ENCODE data around the gene APOL6.
A peak's percentile ranks its signal among the peaks of the same experiment; 100 is the strongest.
"Not testable (repeated sequence)": the region's sequence is repeated elsewhere in the genome, so short reads cannot be mapped to it uniquely, and the experiment has no call there.

APOL6 gene

DNA sequence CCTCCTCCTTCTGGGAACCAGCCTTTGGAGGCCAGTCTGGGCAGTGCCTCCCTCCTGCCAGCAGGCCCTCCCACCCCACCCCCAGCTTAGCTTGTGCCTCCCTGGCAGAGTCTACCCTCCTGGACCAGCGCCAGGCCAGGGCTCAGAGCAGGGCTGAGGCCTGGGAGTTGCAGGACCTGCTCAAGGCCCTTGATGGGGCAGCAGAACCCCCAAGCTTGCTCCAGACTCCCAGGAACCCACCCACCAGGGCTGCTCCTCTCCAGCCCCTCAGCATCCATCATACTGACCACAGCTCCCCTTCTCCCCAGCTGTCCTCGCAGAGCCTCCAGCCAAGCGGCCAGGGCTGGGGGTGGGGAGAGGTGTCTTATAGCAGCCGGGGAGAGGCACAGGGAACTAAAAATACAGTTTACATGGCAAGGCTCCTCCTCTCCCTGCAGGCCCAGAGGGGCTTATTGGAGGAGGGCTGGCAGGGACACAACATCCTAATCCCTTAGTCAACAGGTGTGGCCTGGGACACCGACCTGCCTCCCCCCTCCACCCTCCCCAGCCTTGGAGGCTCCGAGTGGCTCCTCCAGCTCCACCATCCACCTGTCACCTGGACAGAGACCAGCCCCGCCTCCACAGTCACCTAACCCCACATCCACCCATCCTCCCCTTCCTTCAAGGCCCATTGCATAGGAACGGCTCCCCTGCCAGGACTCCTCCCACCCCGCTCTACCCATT lies 25.9 kb upstream of the APOL6 start:
- TF ChIP-seq, protein P1, sequence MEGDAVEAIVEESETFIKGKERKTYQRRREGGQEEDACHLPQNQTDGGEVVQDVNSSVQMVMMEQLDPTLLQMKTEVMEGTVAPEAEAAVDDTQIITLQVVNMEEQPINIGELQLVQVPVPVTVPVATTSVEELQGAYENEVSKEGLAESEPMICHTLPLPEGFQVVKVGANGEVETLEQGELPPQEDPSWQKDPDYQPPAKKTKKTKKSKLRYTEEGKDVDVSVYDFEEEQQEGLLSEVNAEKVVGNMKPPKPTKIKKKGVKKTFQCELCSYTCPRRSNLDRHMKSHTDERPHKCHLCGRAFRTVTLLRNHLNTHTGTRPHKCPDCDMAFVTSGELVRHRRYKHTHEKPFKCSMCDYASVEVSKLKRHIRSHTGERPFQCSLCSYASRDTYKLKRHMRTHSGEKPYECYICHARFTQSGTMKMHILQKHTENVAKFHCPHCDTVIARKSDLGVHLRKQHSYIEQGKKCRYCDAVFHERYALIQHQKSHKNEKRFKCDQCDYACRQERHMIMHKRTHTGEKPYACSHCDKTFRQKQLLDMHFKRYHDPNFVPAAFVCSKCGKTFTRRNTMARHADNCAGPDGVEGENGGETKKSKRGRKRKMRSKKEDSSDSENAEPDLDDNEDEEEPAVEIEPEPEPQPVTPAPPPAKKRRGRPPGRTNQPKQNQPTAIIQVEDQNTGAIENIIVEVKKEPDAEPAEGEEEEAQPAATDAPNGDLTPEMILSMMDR (IDR thresholded peaks at IDR 0.05; ENCODE audit: insufficient read depth, low read depth, low read length, missing control alignments), result no peak
- DNase-seq (ENCODE audit: low read depth), result no peak
- no peak overlapping the region for H3K4me3 ChIP-seq (ENCODE audit: low read length)

DNA sequence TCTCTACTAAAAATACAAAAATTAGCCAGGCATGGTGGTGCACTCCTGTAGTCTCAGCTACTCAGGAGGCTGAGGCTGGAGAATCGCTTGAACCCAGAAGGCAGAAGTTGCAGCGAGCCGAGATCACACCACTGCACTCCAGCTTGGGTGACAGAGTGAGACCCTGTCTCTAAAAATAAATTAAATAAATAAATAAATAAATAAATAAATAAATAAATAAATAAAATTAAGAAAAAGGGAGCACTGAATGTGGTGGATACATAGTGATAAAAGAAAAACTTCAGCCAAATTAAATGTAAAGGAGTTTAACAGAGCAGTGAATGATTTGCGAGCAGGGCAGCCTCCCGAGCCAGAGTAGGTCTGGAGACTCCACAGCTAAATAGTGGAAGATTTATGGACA lies 24.4 kb upstream of the APOL6 start:
- H3K4me3 ChIP-seq (ENCODE audit: low read length); DNase-seq (ENCODE audit: low read depth): not testable (repeated sequence)

DNA sequence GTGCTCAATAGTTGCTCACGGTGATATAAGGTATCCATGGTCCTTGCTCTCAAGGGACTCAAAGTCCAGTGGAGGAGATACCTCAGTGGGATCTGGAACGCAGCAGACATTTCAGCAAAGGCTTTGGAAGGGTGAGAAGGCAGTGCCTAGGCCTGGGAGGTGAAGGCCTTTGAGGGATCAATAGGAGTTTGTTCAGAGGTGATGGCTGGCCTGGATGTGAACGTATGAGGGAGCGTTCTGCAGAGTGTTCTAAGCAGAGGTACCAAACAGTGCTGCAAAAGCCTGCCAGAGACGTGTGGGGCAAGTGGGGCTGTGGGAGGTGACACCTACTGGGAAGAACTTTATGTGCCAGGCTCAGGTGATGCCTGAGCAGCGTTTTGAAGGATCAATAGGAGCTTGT lies 23.7 kb upstream of the APOL6 start:
- no peak for DNase-seq (ENCODE audit: low read depth)
- TF ChIP-seq, protein P1 (IDR thresholded peaks at IDR 0.05; ENCODE audit: insufficient read depth, low read depth, low read length, missing control alignments), result no peak
- H3K4me3 ChIP-seq (ENCODE audit: low read length), result no peak overlapping the region

DNA sequence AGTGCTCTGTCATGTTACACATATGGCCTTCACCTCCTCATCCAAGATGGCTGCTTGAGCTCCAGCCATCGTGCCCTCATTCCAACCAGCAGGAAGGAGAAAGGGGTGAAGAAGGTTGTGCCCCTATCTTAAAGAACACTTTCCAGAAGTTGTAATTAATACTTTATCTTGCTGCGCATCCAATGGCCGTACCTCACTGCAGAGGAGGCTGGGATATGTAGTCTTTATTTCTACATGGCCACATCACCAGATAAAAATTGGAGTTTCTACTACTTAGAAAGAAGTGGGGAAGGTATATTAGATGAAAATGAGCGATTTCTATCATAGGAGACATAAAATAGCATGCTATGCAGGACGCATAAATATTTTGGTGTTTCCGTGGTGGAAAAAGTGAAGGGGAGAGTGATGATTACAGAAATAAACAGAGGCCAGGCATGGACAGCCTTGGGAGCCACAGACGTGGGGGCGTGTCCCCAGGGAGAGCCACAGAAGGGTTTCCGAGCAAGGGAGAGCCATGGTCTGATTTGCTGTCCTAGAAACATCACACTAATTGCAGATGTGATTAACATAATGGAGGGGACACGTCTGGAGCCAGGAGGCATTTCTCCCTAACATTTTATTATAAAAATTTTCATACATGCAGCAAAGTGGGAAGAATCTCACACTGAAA lies 22.3 kb upstream of the APOL6 start:
- H3K4me3 ChIP-seq (ENCODE audit: low read length), result no peak overlapping the region
- TF ChIP-seq, protein P1 (IDR thresholded peaks at IDR 0.05; ENCODE audit: insufficient read depth, low read depth, low read length, missing control alignments), result no peak
- DNase-seq (ENCODE audit: low read depth), result no peak

DNA sequence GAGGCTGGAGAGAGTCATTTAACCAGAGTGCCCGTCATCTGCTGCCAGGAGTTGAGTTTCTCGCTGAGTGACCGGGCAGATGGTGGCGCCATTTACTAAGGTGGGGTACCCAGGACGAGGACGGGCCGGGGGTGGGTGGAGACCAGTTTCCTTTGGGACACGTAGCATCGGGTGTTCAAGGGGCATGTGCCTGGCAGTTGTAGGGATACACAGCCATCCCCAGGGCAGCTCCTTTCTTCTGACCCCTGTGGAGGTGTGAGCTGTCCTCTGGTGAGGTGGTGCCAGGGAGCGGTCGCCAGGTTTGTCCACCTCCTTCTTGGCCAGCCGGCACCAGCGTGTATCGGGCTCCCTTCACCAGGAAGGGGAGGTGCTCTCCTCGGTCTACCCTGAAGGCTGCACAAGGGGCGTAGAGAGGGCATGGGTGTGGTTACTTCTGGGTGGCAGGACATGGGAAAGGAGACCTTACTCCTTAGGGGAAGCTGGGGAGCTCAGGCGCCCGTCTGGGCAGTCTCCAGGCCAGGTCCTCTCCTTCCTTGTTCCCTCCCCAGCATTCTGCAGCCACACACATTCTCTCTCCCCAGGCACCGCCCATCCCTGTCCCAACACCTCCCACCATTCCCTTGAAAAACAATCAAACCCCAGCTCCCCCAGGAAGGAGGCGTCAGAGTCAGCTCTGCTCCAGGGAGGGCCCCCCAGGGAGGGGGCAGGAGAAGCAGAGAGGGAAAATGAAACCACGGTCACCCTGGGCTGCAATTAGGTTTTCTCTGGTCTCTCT lies 20.8 kb upstream of the APOL6 start:
- DNase-seq (ENCODE audit: low read depth), result peak; percentile 83
- TF ChIP-seq, protein P1 (IDR thresholded peaks at IDR 0.05; ENCODE audit: insufficient read depth, low read depth, low read length, missing control alignments), result peak; percentile 58
- peak overlapping the region; percentile 51 for H3K4me3 ChIP-seq (ENCODE audit: low read length)

- TF ChIP-seq, protein P1 (IDR thresholded peaks at IDR 0.05; ENCODE audit: insufficient read depth, low read depth, low read length, missing control alignments), result no peak
- no peak overlapping the region for H3K4me3 ChIP-seq (ENCODE audit: low read length)
- no peak for DNase-seq (ENCODE audit: low read depth)
These were observed 19.5 kb upstream of the APOL6 start for GRCh38 chr22:35628732-35629131.

All from epithelial cell of esophagus (primary cell).